H1 (cell line): ENCODE results near the gene TRPV2. TPM values are rescaled to one million over a fixed set of nuclear protein-coding genes. Genes with fewer than 3 reads are reported as not detected.

Experiments
- ATF2 ChIP-seq: IDR thresholded peaks from 2 replicates; pipeline ENCODE4 v1.6.1; 2012; ENCODE audit warnings: low read length, inconsistent platforms
- KDM1A ChIP-seq: fragments of 200-600, 300-600 bp; sonication (generic); IDR thresholded peaks from 2 replicates; pipeline ENCODE4 v1.7.1; 2016; ENCODE audit warnings: mild to moderate bottlenecking, low read length, borderline replicate concordance
- NRF1 ChIP-seq: IDR thresholded peaks from 2 replicates; pipeline ENCODE4 v1.6.1; 2011; ENCODE audit warnings: mild to moderate bottlenecking, low read depth, low read length, improper control_type of control experiment
- SIRT6 ChIP-seq: IDR thresholded peaks from one replicate; pipeline ENCODE4 v1.7.1; 2012; ENCODE audit warnings: low read length, inconsistent platforms
- polyA plus RNA-seq, 7 experiments: library from polyadenylated mRNA; depleted of rRNA in 3 of 7; stranded (reverse) in 5 of 7; unstranded in 2 of 7; fragments of >200 nt in 5 of 7; fragments of 200-250 nt in 2 of 7; gene quantifications; 1 replicate in 5 of 7; 2 replicates in 1 of 7; 4 replicates in 1 of 7; pipeline versions ENCODE4 v1.2.1 to v1.2.3, GENCODE V29; 2011 to 2013; ENCODE audit warnings: missing spikeins in 2 of 7, mixed read lengths in 2 of 7
- total RNA-seq: library from RNA; stranded (reverse); fragmentation: NEBNext Ultra II Directional; extraction: Animal tissue kit (Norgen Biotek cat#: 25700); gene quantifications from 2 replicates; pipeline ENCODE4 v1.2.1, GENCODE V29; 2021

Gene TRPV2
- total and polyA plus RNA-seq, 2 of the 8 experiments (the other 6 are each of a cell fraction or from before 2014, with no cell fraction given), result 1.7 to 2.1 TPM

DNA sequence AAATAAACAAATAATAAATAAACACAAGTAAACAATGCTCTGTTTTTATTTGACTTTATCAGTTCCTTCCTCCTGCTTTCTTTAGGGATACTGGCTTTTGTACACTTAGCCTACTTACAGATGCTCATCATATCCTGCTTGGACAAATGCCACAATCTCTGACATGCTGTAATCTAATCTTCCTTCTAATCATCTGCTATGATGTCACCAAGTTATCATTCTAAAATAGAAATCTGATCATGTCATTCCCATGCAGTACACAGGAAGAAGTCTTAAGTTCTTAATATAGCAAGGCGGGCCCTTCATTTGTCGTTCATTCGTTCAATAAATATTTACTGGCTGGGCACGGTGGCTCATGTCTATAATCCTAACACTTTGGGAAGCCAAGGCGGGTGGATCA lies 43.6 kb upstream of the TRPV2 start (continued):
- no peak for TF ChIP-seq SIRT6
- no peak for TF ChIP-seq KDM1A
- no peak for TF ChIP-seq ATF2
- no peak for TF ChIP-seq NRF1
